Breast epithelium (tissue), 4 donors: ENCODE measurements around the gene PPARA. TPM values are rescaled to one million over a fixed set of nuclear protein-coding genes. Genes with fewer than 3 reads are reported as not detected.

ENCODE experiments used
- DNase-seq, 2 donors: peaks; one replicate each; pipeline ENCODE4 v3.0.0-alpha.2; 2019; ENCODE audit warnings: low spot score in 2 of 2
- H3K27ac ChIP-seq, 2 donors: fragments of 200-600 bp; sonication (generic) in 1 of 2; one replicate each; pipeline ENCODE4 v1.5.1; 2016 to 2019; ENCODE audit warnings: mild to moderate bottlenecking in 1 of 2
- H3K27me3 ChIP-seq, 2 donors: fragments of 200-600 bp; sonication (generic) in 1 of 2; one replicate each; pipeline versions ENCODE4 v1.5.1 to v1.6.0; 2017 to 2019; ENCODE audit warnings: control low read depth in 1 of 2, mild to moderate bottlenecking in 1 of 2
- H3K36me3 ChIP-seq: fragments of 200-600 bp; one replicate; pipeline ENCODE4 v1.5.1; 2019
- H3K4me1 ChIP-seq, 2 donors: fragments of 200-600 bp; sonication (generic); one replicate each; pipeline ENCODE4 v1.5.1; 2016 to 2019; ENCODE audit warnings: control low read depth in 1 of 2
- H3K4me3 ChIP-seq, 3 donors: fragments of 200-600 bp; sonication (generic); 1 replicate in 2 of 3; 2 replicates in 1 of 3; pipeline ENCODE4 v1.5.1; 2016 to 2019; ENCODE audit warnings: mild to moderate bottlenecking in 3 of 3, moderate library complexity in 2 of 3
- H3K9me3 ChIP-seq, 2 donors: fragments of 200-600 bp; sonication (generic) in 1 of 2; one replicate each; pipeline ENCODE4 v1.5.1; 2016 to 2019; ENCODE audit warnings: control low read depth in 1 of 2
- POLR2A ChIP-seq: fragments of 450-650 bp; IDR thresholded peaks from one replicate; pipeline ENCODE4 v1.6.1; 2016; ENCODE audit warnings: antibody characterized with exemption, mild to moderate bottlenecking, moderate library complexity
- POLR2AphosphoS5 ChIP-seq, 3 donors: sonication (generic); formaldehyde crosslinking; IDR thresholded peaks; one replicate each; pipeline ENCODE4 v1.6.1; 2017; ENCODE audit warnings: antibody characterized with exemption in 3 of 3
- intact Hi-C: fragments of 100-400 bp; cut with DNase I; formaldehyde crosslinking; loops from one replicate; pipeline ENCODE4 v1.15.1; 2023; ENCODE audit warnings: low total_unique reads
- total RNA-seq, 3 donors: library from RNA; depleted of rRNA; stranded (reverse); fragments of >200 nt; gene quantifications; one replicate each; pipeline ENCODE4 v1.1.0, GENCODE V29; 2016
- TF ChIP-seq, protein P1 (sequence below), 3 donors: fragments of 450-650 bp; IDR thresholded peaks; one replicate each; pipeline ENCODE4 v1.5.1; 2016 to 2017; ENCODE audit warnings: antibody characterized with exemption in 3 of 3, mild to moderate bottlenecking in 3 of 3, moderate library complexity in 3 of 3

PPARA gene
- total RNA-seq, 3 donors from 2014 or later, result 15.2 to 31.0 (median 22.3) TPM

DNA sequence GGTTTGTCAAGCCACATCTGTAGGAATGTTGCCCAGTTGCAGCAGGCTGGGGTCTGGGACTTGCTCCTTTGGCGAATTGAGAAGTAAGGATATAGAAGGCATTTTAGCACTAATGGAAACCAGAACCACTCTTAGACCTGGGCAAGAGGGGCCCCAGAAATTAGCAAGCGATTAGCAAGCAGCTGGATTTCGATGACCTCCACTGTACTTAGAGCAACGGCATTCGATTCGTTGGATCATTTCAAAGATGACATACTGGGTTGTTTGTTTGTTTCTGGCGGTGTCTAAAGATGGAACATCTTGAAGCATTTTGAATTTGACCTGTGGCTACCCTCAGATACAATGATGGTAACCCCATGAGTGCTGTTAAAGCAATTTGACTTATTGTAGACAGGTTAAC is 100.9 kb downstream of the PPARA start:
- peak overlapping the region; percentile 81 to 88 (median 82) for H3K4me3 ChIP-seq
- no peak for DNase-seq
- no peaks in the 10 kb centered on the region for H3K9me3 ChIP-seq
- no peaks in the 10 kb centered on the region for H3K36me3 ChIP-seq
- no peak for TF ChIP-seq POLR2AphosphoS5 (IDR thresholded peaks at IDR 0.05)
- TF ChIP-seq, protein P1, sequence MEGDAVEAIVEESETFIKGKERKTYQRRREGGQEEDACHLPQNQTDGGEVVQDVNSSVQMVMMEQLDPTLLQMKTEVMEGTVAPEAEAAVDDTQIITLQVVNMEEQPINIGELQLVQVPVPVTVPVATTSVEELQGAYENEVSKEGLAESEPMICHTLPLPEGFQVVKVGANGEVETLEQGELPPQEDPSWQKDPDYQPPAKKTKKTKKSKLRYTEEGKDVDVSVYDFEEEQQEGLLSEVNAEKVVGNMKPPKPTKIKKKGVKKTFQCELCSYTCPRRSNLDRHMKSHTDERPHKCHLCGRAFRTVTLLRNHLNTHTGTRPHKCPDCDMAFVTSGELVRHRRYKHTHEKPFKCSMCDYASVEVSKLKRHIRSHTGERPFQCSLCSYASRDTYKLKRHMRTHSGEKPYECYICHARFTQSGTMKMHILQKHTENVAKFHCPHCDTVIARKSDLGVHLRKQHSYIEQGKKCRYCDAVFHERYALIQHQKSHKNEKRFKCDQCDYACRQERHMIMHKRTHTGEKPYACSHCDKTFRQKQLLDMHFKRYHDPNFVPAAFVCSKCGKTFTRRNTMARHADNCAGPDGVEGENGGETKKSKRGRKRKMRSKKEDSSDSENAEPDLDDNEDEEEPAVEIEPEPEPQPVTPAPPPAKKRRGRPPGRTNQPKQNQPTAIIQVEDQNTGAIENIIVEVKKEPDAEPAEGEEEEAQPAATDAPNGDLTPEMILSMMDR (IDR thresholded peaks at IDR 0.05), result no peak
- TF ChIP-seq POLR2A, result no peak
- H3K27me3 ChIP-seq, result no peaks in the 10 kb centered on the region
- peak overlapping the region in 1 of 2 donors; percentile 86 for H3K27ac ChIP-seq
- H3K4me1 ChIP-seq, result peaks cover 0 to 5% of the 10 kb centered on the region in 2 donors
- intact Hi-C loops, result no loop called here

DNA sequence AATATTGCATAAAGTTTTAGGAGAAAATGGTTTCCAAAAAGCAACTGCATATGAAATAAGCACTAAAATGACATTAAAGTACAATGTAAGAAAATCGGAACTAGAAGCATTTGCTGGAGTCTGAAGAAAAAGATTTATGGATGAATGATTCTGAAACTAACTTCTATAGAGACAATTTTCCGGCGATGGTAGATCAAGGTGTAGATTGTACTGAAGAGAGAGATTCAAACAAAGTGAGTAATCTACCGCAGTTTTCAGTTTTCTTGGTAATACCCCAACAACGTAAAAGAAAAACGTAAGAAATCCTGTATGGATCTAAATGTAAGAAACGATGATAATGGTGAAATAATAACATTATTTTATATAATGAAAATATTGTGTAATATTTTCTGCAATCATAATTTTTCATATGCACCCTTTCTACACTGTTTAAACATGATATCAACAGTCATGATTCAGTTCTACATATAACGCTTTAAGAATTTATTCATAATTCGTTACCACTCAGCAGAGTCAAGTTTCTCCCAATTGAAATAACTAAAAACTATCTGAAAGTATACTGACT is 101.6 kb downstream of the PPARA start:
- H3K4me1 ChIP-seq, result peaks cover 0 to 5% of the 10 kb centered on the region in 2 donors
- DNase-seq, result no peak
- TF ChIP-seq POLR2AphosphoS5 (IDR thresholded peaks at IDR 0.05) (no peak), POLR2A (no peak)
- TF ChIP-seq, protein P1 (IDR thresholded peaks at IDR 0.05), result no peak
- no peaks in the 10 kb centered on the region for H3K27me3 ChIP-seq
- intact Hi-C loops, result no loop called here
- no peak overlapping the region for H3K27ac ChIP-seq
- H3K9me3 ChIP-seq, result no peaks in the 10 kb centered on the region
- H3K36me3 ChIP-seq, result no peaks in the 10 kb centered on the region
- no peak overlapping the region for H3K4me3 ChIP-seq

- DNase-seq, result no peak
- no peaks in the 10 kb centered on the region for H3K9me3 ChIP-seq
- H3K4me3 ChIP-seq, result no peak overlapping the region
- no peaks in the 10 kb centered on the region for H3K36me3 ChIP-seq
- H3K4me1 ChIP-seq, result no peaks in the 10 kb centered on the region
- H3K27ac ChIP-seq, result no peak overlapping the region
- intact Hi-C loops, result no loop called here
- TF ChIP-seq POLR2AphosphoS5 (IDR thresholded peaks at IDR 0.05) (no peak), POLR2A (no peak)
- TF ChIP-seq, protein P1 (IDR thresholded peaks at IDR 0.05), result no peak
- H3K27me3 ChIP-seq, result no peaks in the 10 kb centered on the region
Observed at GRCh38 chr22:46256358-46256958, 106.1 kb downstream of the PPARA start.

GRCh38 chr22:46259374-46259773 is 109.0 kb downstream of the PPARA start:
- Histone ChIP-seq H3K27me3 (no peaks in the 10 kb centered on the region), H3K9me3 (no peaks in the 10 kb centered on the region), H3K36me3 (no peaks in the 10 kb centered on the region), H3K27ac (no peak overlapping the region), H3K4me1 (no peaks in the 10 kb centered on the region), H3K4me3 (no peak overlapping the region)
- intact Hi-C loops, result no loop called here
- no peak for DNase-seq
- no peak for TF ChIP-seq POLR2AphosphoS5 (IDR thresholded peaks at IDR 0.05)
- TF ChIP-seq, protein P1 (IDR thresholded peaks at IDR 0.05), result no peak
- no peak for TF ChIP-seq POLR2A

DNA sequence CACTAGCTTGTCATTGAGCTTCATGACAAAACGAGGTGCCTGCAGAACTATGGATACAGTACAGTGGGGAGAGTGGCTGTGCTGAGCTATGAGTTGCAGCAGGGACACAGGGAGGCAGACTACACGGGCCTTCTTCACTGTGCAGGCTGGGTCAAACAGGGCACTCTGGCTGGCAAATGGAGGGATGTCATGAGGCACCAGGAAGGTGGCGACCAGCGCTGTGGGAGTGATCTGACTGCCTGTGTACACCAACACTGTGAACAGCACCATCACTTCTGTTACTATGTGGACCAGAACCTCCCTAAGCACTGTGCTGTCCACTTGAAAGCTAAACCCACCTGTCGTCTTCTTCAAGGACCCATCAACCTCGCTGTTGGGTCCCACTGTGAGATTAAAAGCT is 109.7 kb downstream of the PPARA start:
- Histone ChIP-seq H3K4me3 (no peak overlapping the region), H3K9me3 (no peaks in the 10 kb centered on the region), H3K27ac (no peak overlapping the region), H3K36me3 (no peaks in the 10 kb centered on the region), H3K27me3 (no peaks in the 10 kb centered on the region), H3K4me1 (no peaks in the 10 kb centered on the region)
- TF ChIP-seq POLR2AphosphoS5 (IDR thresholded peaks at IDR 0.05), result no peak
- intact Hi-C loops, result no loop called here
- no peak for DNase-seq
